OCI-LY7 (cell line): ENCODE measurements around the gene PGP. TPM values are rescaled to one million over a fixed set of nuclear protein-coding genes. Genes with fewer than 3 reads are reported as not detected.

Experiments
- BruUV-seq: library from RNA; stranded (reverse); fragments of 400-500 nt; replicated peaks from 2 replicates; lab custom pipeline; 2021; lab: Mats Ljungman, UMichigan
- CTCF ChIA-PET: fragments of 300-600 bp; sonication (Branson Sonifier 250); formaldehyde crosslinking; loops from one replicate; lab custom pipeline; 2022; ENCODE audit warnings: antibody characterized with exemption; ENCODE audit not compliant: unreplicated experiment; lab: Charles Lee
- POLR2A ChIA-PET: fragments of 300-600 bp; sonication (Branson Sonifier 250); formaldehyde crosslinking; loops from one replicate; lab custom pipeline; 2022; ENCODE audit warnings: antibody characterized with exemption; lab: Charles Lee
- DNase-seq: peaks from one replicate; pipeline ENCODE4 v3.0.0-alpha.2; 2015; ENCODE audit warnings: low spot score
- H2AFZ ChIP-seq: fragments of 200-600 bp; sonication (generic), shearing (Covaris generic); 2 replicates; pipeline ENCODE4 v1.6.1; 2014; ENCODE audit warnings: mild to moderate bottlenecking, antibody characterized with exemption, low read length, moderate library complexity
- H3K27ac ChIP-seq: fragments of 200-600 bp; sonication (generic); 2 replicates; pipeline ENCODE4 v1.5.1; 2014; ENCODE audit warnings: mixed run types, low read depth, mild to moderate bottlenecking, moderate library complexity, low read length, inconsistent platforms; ENCODE audit not compliant: poor library complexity, severe bottlenecking
- H3K36me3 ChIP-seq: fragments of 200-600 bp; sonication (generic); 2 replicates; pipeline ENCODE4 v1.6.1; 2014; ENCODE audit warnings: mild to moderate bottlenecking, antibody characterized with exemption, low read length, moderate library complexity, mixed read lengths; ENCODE audit not compliant: insufficient read depth
- H3K4me1 ChIP-seq: fragments of 200-600 bp; sonication (generic); 2 replicates; pipeline ENCODE4 v1.5.1; 2014; ENCODE audit warnings: mild to moderate bottlenecking, low read length; ENCODE audit not compliant: insufficient read depth, poor library complexity, severe bottlenecking
- H3K4me2 ChIP-seq: fragments of 200-600 bp; sonication (generic); 2 replicates; pipeline ENCODE4 v1.6.1; 2014; ENCODE audit warnings: mild to moderate bottlenecking, low read length
- H3K4me3 ChIP-seq: fragments of 200-600 bp; sonication (generic); 2 replicates; pipeline ENCODE4 v1.5.1; 2014; ENCODE audit warnings: mild to moderate bottlenecking, low read depth, low read length; ENCODE audit not compliant: poor library complexity, severe bottlenecking
- H3K79me2 ChIP-seq: fragments of 200-600 bp; sonication (generic); 2 replicates; pipeline ENCODE4 v1.6.1; 2016; ENCODE audit warnings: low read depth, mild to moderate bottlenecking, low read length, moderate library complexity, mixed read lengths; ENCODE audit not compliant: insufficient read depth
- H3K9me2 ChIP-seq: fragments of 200-600 bp; sonication (generic); 2 replicates; pipeline ENCODE4 v1.6.1; 2016; ENCODE audit warnings: mild to moderate bottlenecking, low read length, mixed read lengths; ENCODE audit not compliant: insufficient read depth
- H3K9me3 ChIP-seq: fragments of 200-600 bp; sonication (generic); 2 replicates; pipeline ENCODE4 v1.6.1; 2014; ENCODE audit warnings: mild to moderate bottlenecking, mixed run types, low read length, mixed read lengths
- H4K20me1 ChIP-seq: fragments of 200-600 bp; sonication (generic); 2 replicates; pipeline ENCODE4 v1.6.1; 2014; ENCODE audit warnings: mild to moderate bottlenecking, antibody characterized with exemption, low read length, moderate library complexity, mixed read lengths; ENCODE audit not compliant: insufficient read depth
- CTCF ChIP-seq: fragments of 200-600 bp; sonication (generic); conservative IDR thresholded peaks from 2 replicates; pipeline ENCODE4 v1.5.1; 2014; ENCODE audit warnings: mild to moderate bottlenecking, antibody characterized with exemption, low read length, moderate library complexity, mixed read lengths
- EZH2phosphoT487 ChIP-seq: fragments of 200-600 bp; sonication (generic); IDR thresholded peaks from 2 replicates; pipeline ENCODE4 v1.6.1; 2018; ENCODE audit warnings: low read depth, borderline replicate concordance, mild to moderate bottlenecking, mixed run types, antibody characterized with exemption, low read length, moderate library complexity, mixed read lengths
- intact Hi-C: fragments of 100-400 bp; cut with micrococcal nuclease; formaldehyde crosslinking; loops from one replicate; pipeline ENCODE4 v1.10.0; 2022; ENCODE audit not compliant: unreplicated experiment
- total RNA-seq, 2 experiments: library from RNA; depleted of rRNA in 1 of 2; stranded (reverse); fragments of >200 nt in 1 of 2; shearing (Covaris generic) in 1 of 2; gene quantifications; 2 replicates each; pipeline ENCODE4 v1.2.3, GENCODE V29; 2014 to 2022

The PGP gene
- total RNA-seq, 2 experiments from 2014 or later: 37.9 to 44.2 TPM

GRCh38 chr16:2178321-2179106, 36.1 kb downstream of the PGP start:
- Histone ChIP-seq H3K9me3 (no peaks in the 10 kb centered on the region), H4K20me1 (no peaks in the 10 kb centered on the region), H3K79me2 (no peaks in the 10 kb centered on the region), H3K4me3 (no peak overlapping the region), H3K4me1 (no peaks in the 10 kb centered on the region), H3K9me2 (no peaks in the 10 kb centered on the region), H3K36me3 (peaks cover 59% of the 10 kb centered on the region), H3K27ac (no peak overlapping the region), H3K4me2 (no peak overlapping the region), H2AFZ (no peak overlapping the region)
- POLR2A ChIA-PET: no interaction called here
- BruUV-seq: no TSS peak
- TF ChIP-seq EZH2phosphoT487 (no peak), CTCF (no peak)
- CTCF ChIA-PET: no interaction called here
- intact Hi-C loops: no loop called here
- DNase-seq: no peak

- H3K4me2 ChIP-seq: no peak overlapping the region
- H3K9me3 ChIP-seq: no peaks in the 10 kb centered on the region
- no peak overlapping the region for H3K4me3 ChIP-seq
- no peak for DNase-seq
- BruUV-seq: no TSS peak
- no peak for TF ChIP-seq CTCF
- no peak for TF ChIP-seq EZH2phosphoT487
- no peak overlapping the region for H3K27ac ChIP-seq
- ChIA-PET CTCF (interaction anchor here (0.7 kb wide), 1 partner anchor 110 kb away, joined by 3 read pairs; no protein-coding TSS in a partner anchor), POLR2A (no interaction called here)
- H3K36me3 ChIP-seq: peaks cover 66% of the 10 kb centered on the region
- intact Hi-C loops: no loop called here
- no peaks in the 10 kb centered on the region for H3K79me2 ChIP-seq
- no peaks in the 10 kb centered on the region for H4K20me1 ChIP-seq
- H2AFZ ChIP-seq: no peak overlapping the region
- no peaks in the 10 kb centered on the region for H3K4me1 ChIP-seq
- H3K9me2 ChIP-seq: no peaks in the 10 kb centered on the region
Measured at GRCh38 chr16:2177561-2177960, 37.1 kb downstream of the PGP start.

- ChIA-PET POLR2A (no interaction called here), CTCF (no interaction called here)
- H3K4me2 ChIP-seq: no peak overlapping the region
- no peak for DNase-seq
- intact Hi-C loops: no loop called here
- H4K20me1 ChIP-seq: no peaks in the 10 kb centered on the region
- H3K4me3 ChIP-seq: no peak overlapping the region
- H3K36me3 ChIP-seq: peaks cover 62% of the 10 kb centered on the region
- H3K79me2 ChIP-seq: no peaks in the 10 kb centered on the region
- H2AFZ ChIP-seq: no peak overlapping the region
- no peaks in the 10 kb centered on the region for H3K4me1 ChIP-seq
- TF ChIP-seq EZH2phosphoT487 (no peak), CTCF (no peak)
- no peaks in the 10 kb centered on the region for H3K9me2 ChIP-seq
- no peaks in the 10 kb centered on the region for H3K9me3 ChIP-seq
- no peak overlapping the region for H3K27ac ChIP-seq
- no TSS peak for BruUV-seq
Measured at GRCh38 chr16:2177101-2177500, 37.5 kb downstream of the PGP start.
